Measurements from ENCODE around the gene ZFP57. TPM values are rescaled to one million over a fixed set of nuclear protein-coding genes. Genes with fewer than 3 reads are reported as not detected.

Gene ZFP57
- total RNA-seq, 1 donor from 2014 or later: 0.50 TPM

- H3K79me2 ChIP-seq (ENCODE audit: insufficient read depth, low read length): no peaks in the 10 kb centered on the region
- H3K4me2 ChIP-seq (ENCODE audit: low read length): no peak overlapping the region
- no peak for TF ChIP-seq EZH2 (IDR thresholded peaks at IDR 0.05; ENCODE audit: insufficient read depth, low read length)
- TF ChIP-seq CTCF (IDR thresholded peaks at IDR 0.05; ENCODE audit: insufficient read depth, low read depth, low read length): no peak
- no peak overlapping the region for H3K27ac ChIP-seq (ENCODE audit: low read depth, low read length)
- no peak for DNase-seq (ENCODE audit: low read depth)
- H3K27ac Mint-ChIP-seq (ENCODE audit: unreplicated experiment): no peak overlapping the region
- H3K4me1 ChIP-seq (ENCODE audit: insufficient read depth, low read length): no peaks in the 10 kb centered on the region
- H3K4me1 Mint-ChIP-seq (ENCODE audit: low read depth, unreplicated experiment): no peaks in the 10 kb centered on the region
- no peak overlapping the region for H3K4me3 ChIP-seq (ENCODE audit: insufficient read depth, low read depth, low read length)
- no peaks in the 10 kb centered on the region for H3K27me3 Mint-ChIP-seq (ENCODE audit: low read depth, unreplicated experiment)
- no peak overlapping the region for H2AFZ ChIP-seq (ENCODE audit: low read depth, low read length)
- no peak overlapping the region for H3K4me3 Mint-ChIP-seq (ENCODE audit: unreplicated experiment)
- no peaks in the 10 kb centered on the region for H3K9me3 Mint-ChIP-seq (ENCODE audit: unreplicated experiment)
- no peaks in the 10 kb centered on the region for H3K36me3 ChIP-seq (ENCODE audit: insufficient read depth, low read length)
- no peaks in the 10 kb centered on the region for H3K27me3 ChIP-seq (ENCODE audit: insufficient read depth, low read length)
- H4K20me1 ChIP-seq (ENCODE audit: insufficient read depth, low read length): no peaks in the 10 kb centered on the region
- H3K9ac ChIP-seq (ENCODE audit: low read length): no peak overlapping the region
- no peak for FAIRE-seq
- no peaks in the 10 kb centered on the region for H3K9me3 ChIP-seq (ENCODE audit: insufficient read depth, low read depth, low read length)
- no peaks in the 10 kb centered on the region for H3K36me3 Mint-ChIP-seq (ENCODE audit: low read depth, unreplicated experiment)
Measured at GRCh38 chr6:29685718-29686326, 4.9 kb upstream of the ZFP57 start.

- Histone ChIP-seq H3K4me3 (ENCODE audit: insufficient read depth, low read depth, low read length) (no peak overlapping the region), H3K9me3 (ENCODE audit: insufficient read depth, low read depth, low read length) (no peaks in the 10 kb centered on the region), H3K79me2 (ENCODE audit: insufficient read depth, low read length) (no peaks in the 10 kb centered on the region), H4K20me1 (ENCODE audit: insufficient read depth, low read length) (no peaks in the 10 kb centered on the region), H3K4me1 (ENCODE audit: insufficient read depth, low read length) (no peaks in the 10 kb centered on the region), H3K27me3 (ENCODE audit: insufficient read depth, low read length) (no peaks in the 10 kb centered on the region), H2AFZ (ENCODE audit: low read depth, low read length) (no peak overlapping the region), H3K4me2 (ENCODE audit: low read length) (no peak overlapping the region), H3K36me3 (ENCODE audit: insufficient read depth, low read length) (no peaks in the 10 kb centered on the region), H3K9ac (ENCODE audit: low read length) (no peak overlapping the region), H3K27ac (ENCODE audit: low read depth, low read length) (no peak overlapping the region)
- Mint-ChIP-seq H3K36me3 (ENCODE audit: low read depth, unreplicated experiment) (no peaks in the 10 kb centered on the region), H3K4me3 (ENCODE audit: unreplicated experiment) (no peak overlapping the region), H3K4me1 (ENCODE audit: low read depth, unreplicated experiment) (peaks cover 13% of the 10 kb centered on the region), H3K27me3 (ENCODE audit: low read depth, unreplicated experiment) (no peaks in the 10 kb centered on the region), H3K9me3 (ENCODE audit: unreplicated experiment) (no peaks in the 10 kb centered on the region), H3K27ac (ENCODE audit: unreplicated experiment) (no peak overlapping the region)
- DNase-seq (ENCODE audit: low read depth) (no peak), FAIRE-seq (no peak)
- TF ChIP-seq EZH2 (IDR thresholded peaks at IDR 0.05; ENCODE audit: insufficient read depth, low read length): no peak
- no peak for TF ChIP-seq CTCF (IDR thresholded peaks at IDR 0.05; ENCODE audit: insufficient read depth, low read depth, low read length)
Measured at GRCh38 chr6:29681811-29682210, 859 bp upstream of the ZFP57 start.

- no peak overlapping the region for H3K9ac ChIP-seq (ENCODE audit: low read length)
- H3K4me2 ChIP-seq (ENCODE audit: low read length): no peak overlapping the region
- DNase-seq (ENCODE audit: low read depth) (no peak), FAIRE-seq (no peak)
- H3K27me3 Mint-ChIP-seq (ENCODE audit: low read depth, unreplicated experiment): no peaks in the 10 kb centered on the region
- no peaks in the 10 kb centered on the region for H3K36me3 Mint-ChIP-seq (ENCODE audit: low read depth, unreplicated experiment)
- peaks cover 16% of the 10 kb centered on the region for H3K4me1 Mint-ChIP-seq (ENCODE audit: low read depth, unreplicated experiment)
- no peak for TF ChIP-seq CTCF (IDR thresholded peaks at IDR 0.05; ENCODE audit: insufficient read depth, low read depth, low read length)
- no peak for TF ChIP-seq EZH2 (IDR thresholded peaks at IDR 0.05; ENCODE audit: insufficient read depth, low read length)
- no peaks in the 10 kb centered on the region for H3K27me3 ChIP-seq (ENCODE audit: insufficient read depth, low read length)
- no peak overlapping the region for H3K27ac Mint-ChIP-seq (ENCODE audit: unreplicated experiment)
- H4K20me1 ChIP-seq (ENCODE audit: insufficient read depth, low read length): no peaks in the 10 kb centered on the region
- no peaks in the 10 kb centered on the region for H3K4me1 ChIP-seq (ENCODE audit: insufficient read depth, low read length)
- H3K9me3 ChIP-seq (ENCODE audit: insufficient read depth, low read depth, low read length): no peaks in the 10 kb centered on the region
- H3K27ac ChIP-seq (ENCODE audit: low read depth, low read length): no peak overlapping the region
- H3K9me3 Mint-ChIP-seq (ENCODE audit: unreplicated experiment): no peaks in the 10 kb centered on the region
- H2AFZ ChIP-seq (ENCODE audit: low read depth, low read length): no peak overlapping the region
- no peaks in the 10 kb centered on the region for H3K36me3 ChIP-seq (ENCODE audit: insufficient read depth, low read length)
- no peaks in the 10 kb centered on the region for H3K79me2 ChIP-seq (ENCODE audit: insufficient read depth, low read length)
- no peak overlapping the region for H3K4me3 Mint-ChIP-seq (ENCODE audit: unreplicated experiment)
- no peak overlapping the region for H3K4me3 ChIP-seq (ENCODE audit: insufficient read depth, low read depth, low read length)
Measured at GRCh38 chr6:29680416-29680815, 536 bp downstream of the ZFP57 start.

Data from astrocyte (in vitro differentiated cells and primary cell).